Thymus (tissue), 11 donors: ENCODE results near the gene HELT. TPM values are rescaled to one million over a fixed set of nuclear protein-coding genes. Genes with fewer than 3 reads are reported as not detected.

ENCODE experiments used
- DNase-seq, 9 donors: peaks; one replicate each; pipeline ENCODE4 v3.0.0-alpha.2; 2013; ENCODE audit warnings: low spot score in 9 of 9, low read depth in 6 of 9, missing footprints in 1 of 9
- H3K27ac ChIP-seq, 2 donors: one replicate each; pipeline ENCODE4 v1.5.1; 2013; ENCODE audit warnings: control low read depth in 1 of 2, low read depth in 1 of 2, low read length in 1 of 2, mild to moderate bottlenecking in 1 of 2, moderate library complexity in 1 of 2
- H3K27me3 ChIP-seq, 2 donors: one replicate each; pipeline ENCODE4 v1.5.1; 2013; ENCODE audit warnings: low read length in 1 of 2; ENCODE audit not compliant: control insufficient read depth in 2 of 2, insufficient read depth in 1 of 2
- H3K36me3 ChIP-seq, 2 donors: one replicate each; pipeline ENCODE4 v1.5.1; 2013; ENCODE audit warnings: low read length in 1 of 2, mild to moderate bottlenecking in 1 of 2, moderate library complexity in 1 of 2; ENCODE audit not compliant: control insufficient read depth in 2 of 2, insufficient read depth in 2 of 2
- H3K4me1 ChIP-seq, 2 donors: one replicate each; pipeline ENCODE4 v1.5.1; 2013; ENCODE audit warnings: low read length in 2 of 2; ENCODE audit not compliant: control insufficient read depth in 2 of 2, insufficient read depth in 2 of 2
- H3K4me3 ChIP-seq, 2 donors: one replicate each; pipeline ENCODE4 v1.5.1; 2013; ENCODE audit warnings: low read length in 2 of 2, control low read depth in 1 of 2, mild to moderate bottlenecking in 1 of 2
- H3K9me3 ChIP-seq, 2 donors: one replicate each; pipeline ENCODE4 v1.5.1; 2013; ENCODE audit warnings: low read length in 1 of 2, mild to moderate bottlenecking in 1 of 2; ENCODE audit not compliant: control insufficient read depth in 2 of 2, insufficient read depth in 1 of 2
- WGBS: extraction: QIAGEN DNeasy Blood & Tissue Kit; methylation state at CpG from one replicate; pipeline ENCODE4 v1.1.7; 2013; 5-methylcytosine and 5-hydroxymethylcytosine counted together
- polyA plus RNA-seq: library from polyadenylated mRNA; stranded (reverse); fragments of 200-250 nt; gene quantifications from one replicate; pipeline ENCODE4 v1.2.3, GENCODE V29; 2013
- total RNA-seq: library from RNA; stranded (reverse); fragments of 120-200 nt; gene quantifications from one replicate; pipeline ENCODE4 v1.2.4, GENCODE V29; 2013
- donor health status: healthy.

HELT gene
- total and polyA plus RNA-seq, 2 donors = 0.07 TPM; not detected in 1

DNA sequence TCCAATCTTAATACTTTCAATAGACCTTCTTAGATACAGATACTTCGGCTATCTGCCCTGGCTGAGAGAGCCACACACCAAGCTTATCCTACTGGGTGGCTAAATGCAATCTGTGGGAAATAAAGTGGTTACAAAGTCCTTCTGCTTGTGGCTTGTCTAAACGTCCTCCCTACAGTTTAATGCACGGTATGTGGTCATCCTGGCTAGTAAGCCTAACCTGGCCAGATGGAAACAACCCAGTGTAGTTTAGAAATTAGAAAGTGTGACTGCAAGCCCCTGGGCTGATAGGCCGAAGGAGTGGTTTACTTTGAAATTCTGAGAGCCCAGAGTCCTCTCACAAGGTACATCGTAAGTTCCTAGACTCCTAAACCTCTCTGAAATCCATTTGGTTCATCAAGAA is 47.9 kb downstream of the HELT start:
- no peak overlapping the region for H3K4me3 ChIP-seq

DNA sequence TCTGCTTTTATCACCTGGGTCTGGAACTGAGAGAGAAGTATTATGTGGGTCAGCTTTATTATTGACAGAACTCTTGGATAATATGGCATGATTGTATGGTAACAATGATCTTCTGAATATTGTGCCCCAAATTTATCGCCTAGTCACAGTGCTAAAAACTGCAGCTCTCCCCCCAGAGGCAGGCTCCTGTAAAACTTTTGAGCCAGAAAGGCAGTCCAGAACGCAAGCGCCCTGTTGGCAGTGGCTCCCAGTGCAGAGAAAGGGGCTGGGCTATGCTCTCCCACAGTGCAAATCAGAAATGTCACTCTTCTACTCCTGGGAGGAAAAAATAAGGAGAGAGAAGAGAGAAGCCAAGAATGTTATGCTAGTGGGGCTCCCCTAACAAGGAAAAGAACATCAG is 50.5 kb downstream of the HELT start:
- H3K4me1 ChIP-seq = no peaks in the 10 kb centered on the region
- H3K27me3 ChIP-seq = peaks cover 0 to 2% of the 10 kb centered on the region in 2 donors
- H3K36me3 ChIP-seq = no peaks in the 10 kb centered on the region
- H3K4me3 ChIP-seq = no peak overlapping the region
- no peaks in the 10 kb centered on the region for H3K9me3 ChIP-seq
- DNase-seq = no peak
- H3K27ac ChIP-seq = no peak overlapping the region
- 87% methylated on average over 3 of the region's 3 CpGs for WGBS

More for the DNA sequence above, 47.9 kb downstream of the HELT start:
- 93% methylated on average over 5 of the region's 5 CpGs for WGBS
- H3K27me3 ChIP-seq = peaks cover 0 to 5% of the 10 kb centered on the region in 2 donors
- no peak for DNase-seq
- H3K4me1 ChIP-seq = no peaks in the 10 kb centered on the region
- H3K36me3 ChIP-seq = no peaks in the 10 kb centered on the region
- no peak overlapping the region for H3K27ac ChIP-seq
- H3K9me3 ChIP-seq = no peaks in the 10 kb centered on the region

Other genes with a start within 250 kb of the HELT start
- gene ACSL1, start 192.5 kb upstream of the HELT start, total RNA-seq = 8.7 TPM
- gene ACSL1, start 192.5 kb upstream of the HELT start, polyA plus RNA-seq = 109 TPM
- 5.7 TPM for gene SLC25A4, start 124.8 kb downstream of the HELT start, total RNA-seq
- gene SLC25A4, start 124.8 kb downstream of the HELT start, polyA plus RNA-seq = 15.0 TPM
- 12.8 TPM for gene CFAP97, start 185.5 kb downstream of the HELT start, total RNA-seq
- 9.5 TPM for gene CFAP97, start 185.5 kb downstream of the HELT start, polyA plus RNA-seq
- gene SNX25, start 191.1 kb downstream of the HELT start, total RNA-seq = 8.5 TPM
- gene SNX25, start 191.1 kb downstream of the HELT start, polyA plus RNA-seq = 7.9 TPM